HUDEP-2 (cell line): ENCODE measurements around the gene MCHR1.
"Not testable (repeated sequence)": the region's sequence is repeated elsewhere in the genome, so short reads cannot be mapped to it uniquely, and the experiment has no call there.

Source experiments
- DNase-seq, 76 experiments: peaks; one replicate each; lab custom pipeline; 2025; ENCODE audit not compliant: unreplicated experiment in 76 of 76; lab: John Stamatoyannopoulos, UW

MCHR1 gene

DNA sequence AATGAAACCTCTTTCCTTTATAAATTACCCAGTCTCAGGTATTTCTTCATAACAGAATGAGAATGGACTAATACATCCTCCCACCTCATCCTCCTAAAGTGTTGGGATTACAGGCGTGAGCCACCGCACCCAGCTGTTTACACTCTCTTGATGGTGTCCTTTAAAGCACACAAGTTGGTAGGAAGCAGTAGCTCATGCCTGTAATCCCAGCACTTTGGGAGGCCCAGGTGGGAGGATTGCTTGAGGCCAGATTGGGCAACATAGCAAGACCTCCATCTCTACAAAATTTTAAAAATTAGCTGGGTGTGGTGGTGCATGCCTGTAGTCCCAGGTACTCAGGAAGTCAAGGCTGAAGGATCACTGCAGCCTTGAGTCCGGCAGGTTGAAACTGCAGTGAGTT, 23.3 kb upstream of the MCHR1 start:
- not testable (repeated sequence) for DNase-seq

DNA sequence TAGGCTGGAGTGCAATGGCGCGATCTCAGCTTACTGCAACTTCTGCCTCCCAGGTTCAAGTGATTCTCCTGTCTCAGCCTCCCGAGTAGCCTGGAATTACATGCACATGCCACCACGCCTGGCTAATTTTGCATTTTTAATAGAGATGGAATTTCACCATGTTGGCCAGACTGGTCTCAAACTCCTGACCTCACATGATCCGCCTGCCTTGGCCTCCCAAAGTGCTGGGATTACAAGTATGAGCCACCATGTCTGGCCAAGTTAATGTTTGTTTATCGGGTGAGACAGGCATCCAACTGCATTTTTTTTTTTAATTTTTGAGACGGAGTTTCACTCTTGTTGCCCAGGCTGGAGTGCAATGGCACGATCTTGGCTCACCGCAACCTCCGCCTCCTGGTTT, 22.6 kb upstream of the MCHR1 start:
- DNase-seq, result not testable (repeated sequence)

DNA sequence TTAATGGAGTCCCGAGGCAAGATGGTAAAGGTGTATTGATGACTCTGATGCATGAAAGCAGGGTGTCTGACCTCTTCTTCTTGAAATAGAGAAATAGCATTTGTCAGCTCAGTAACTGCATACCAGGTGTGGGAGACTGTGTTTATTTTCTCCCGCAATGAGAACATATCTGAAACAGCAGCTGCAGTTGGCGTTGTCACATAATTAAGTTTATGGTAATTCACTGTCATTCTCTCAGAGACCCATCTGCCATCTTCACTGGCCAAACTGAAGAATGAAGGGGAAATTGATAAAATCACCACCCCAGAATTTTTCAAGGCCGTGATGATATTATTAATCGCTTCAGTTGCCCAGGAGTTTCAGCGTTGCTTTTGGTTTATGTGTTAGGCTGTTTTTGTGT, 20.1 kb upstream of the MCHR1 start:
- no peak for DNase-seq

DNA sequence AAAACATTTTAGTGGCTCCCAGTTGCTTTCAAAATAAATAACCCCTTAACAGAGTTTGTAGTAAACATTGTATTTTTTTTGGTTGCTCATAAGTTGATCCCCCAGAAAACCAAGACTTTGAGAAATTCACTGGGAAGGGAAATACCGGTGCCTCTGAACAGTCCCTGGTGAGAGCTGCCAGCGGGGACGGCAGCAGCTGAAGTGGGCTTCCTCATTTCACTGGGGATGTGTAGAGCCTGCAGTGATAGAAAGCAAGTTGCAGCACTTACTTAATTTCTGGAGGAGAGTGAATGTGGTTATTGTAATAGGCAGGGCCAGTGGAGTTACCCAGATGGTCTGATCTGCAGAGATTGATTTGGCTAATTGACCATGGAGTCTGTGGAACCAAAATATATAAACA, 18.6 kb upstream of the MCHR1 start:
- no peak for DNase-seq

DNA sequence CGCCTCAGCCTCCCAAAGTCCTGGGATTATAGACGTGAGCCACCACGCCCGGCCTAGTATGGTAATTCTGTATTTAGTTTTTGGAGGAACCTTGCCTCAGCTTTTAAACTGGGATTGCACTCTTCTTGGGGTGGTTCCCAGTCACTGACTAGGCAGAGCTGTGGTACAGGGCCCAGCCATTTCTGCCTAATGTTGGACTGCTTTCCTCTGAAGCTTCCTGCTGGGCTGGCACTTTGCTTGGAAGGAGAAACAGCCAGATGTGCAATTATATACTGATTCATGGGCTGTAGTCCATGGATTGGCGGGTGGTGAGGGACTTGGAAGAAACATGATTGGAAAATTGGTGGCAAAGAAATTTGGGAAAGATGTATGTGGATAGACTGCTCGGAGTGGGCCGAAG, 17.6 kb upstream of the MCHR1 start:
- DNase-seq, result no peak

DNA sequence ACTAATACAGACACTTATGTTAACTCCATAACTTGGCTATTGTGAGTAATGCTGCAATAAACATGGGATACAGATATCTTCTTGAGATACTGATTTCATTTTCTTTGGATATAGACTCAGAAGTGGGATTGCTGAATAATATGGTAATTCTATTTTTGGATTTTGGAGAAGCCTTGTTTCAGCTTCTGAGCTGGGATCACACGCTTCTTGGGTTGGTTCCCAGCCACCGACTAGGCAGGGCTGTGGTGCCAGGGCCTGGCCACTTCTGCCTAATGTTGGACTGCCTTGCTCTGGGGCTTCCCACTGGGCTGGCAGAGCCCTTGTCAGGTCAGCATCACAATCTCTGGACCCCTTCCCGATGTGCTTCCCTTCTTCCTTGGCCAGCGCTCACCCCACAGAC, 14.0 kb upstream of the MCHR1 start:
- DNase-seq, result no peak

DNA sequence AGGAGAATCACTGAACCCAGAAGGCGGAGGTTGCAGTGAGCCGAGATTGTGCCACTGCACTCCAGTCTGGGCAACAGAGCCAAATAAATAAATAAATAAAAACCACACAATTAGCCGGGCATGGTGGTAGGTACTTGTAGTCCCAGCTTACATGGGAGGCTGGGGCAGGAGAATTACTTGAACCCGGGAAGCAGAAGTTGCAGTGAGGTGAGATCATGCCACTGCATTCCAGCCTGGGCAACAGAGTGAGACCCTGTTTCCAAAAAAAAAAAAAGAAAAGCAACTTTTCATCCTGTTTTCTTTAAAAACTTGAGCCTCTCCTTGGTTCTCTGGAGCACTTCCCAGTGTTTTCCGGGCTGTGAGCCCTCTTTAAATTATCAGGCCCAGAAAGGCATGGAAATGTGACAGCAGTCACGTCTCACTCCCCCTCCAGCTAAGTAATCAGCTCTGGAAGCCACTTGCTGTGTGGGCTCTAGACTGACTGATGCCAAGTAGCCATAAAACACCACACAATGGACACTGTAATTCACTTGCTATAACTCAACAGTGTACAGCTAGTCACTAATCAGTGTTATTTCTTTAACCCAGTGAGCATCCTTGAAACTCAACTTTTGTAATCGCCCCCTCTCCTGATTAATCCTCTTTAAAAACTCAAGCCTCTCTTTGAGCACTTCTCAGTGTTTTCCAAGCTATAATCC, 13.0 kb upstream of the MCHR1 start:
- DNase-seq, result peak in 1 of 76 experiments; percentile 2

DNA sequence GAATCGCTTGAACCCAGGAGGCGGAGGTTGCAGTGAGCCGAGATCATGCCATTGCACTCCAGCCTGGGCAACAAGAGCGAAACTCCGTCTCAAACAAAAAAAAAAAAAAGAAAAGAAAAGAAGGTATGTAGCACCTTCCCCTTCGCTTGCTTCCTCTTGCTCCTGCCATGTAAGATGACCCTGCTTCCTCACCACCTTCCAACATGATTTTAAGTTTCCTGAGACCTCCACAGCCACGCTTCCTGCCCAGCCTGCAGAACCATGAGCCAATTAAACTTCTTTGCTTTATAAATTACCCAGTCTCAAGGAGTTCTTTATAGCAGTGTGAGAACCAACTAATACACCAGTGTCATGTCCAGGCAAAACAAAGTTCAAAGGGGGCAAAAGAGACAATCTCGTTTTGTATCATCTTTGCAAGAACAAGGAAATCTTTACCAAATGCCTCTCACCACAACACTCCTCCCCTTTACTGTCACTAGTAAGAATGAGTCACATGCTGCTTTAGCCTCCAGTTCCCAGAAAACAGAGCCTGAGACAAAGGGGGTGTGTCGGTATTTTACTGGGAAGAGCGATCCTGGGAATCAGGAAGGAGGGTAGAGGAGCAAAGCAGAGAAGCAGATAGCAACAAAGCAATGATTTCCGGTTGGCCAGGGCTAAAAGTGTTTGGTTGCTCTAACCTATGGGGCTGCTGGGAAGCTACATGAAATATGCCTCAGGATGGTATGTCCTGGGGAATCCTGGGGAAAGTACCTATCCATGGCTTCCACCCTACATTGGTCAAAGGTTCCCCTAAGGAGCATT, 10.5 kb upstream of the MCHR1 start:
- DNase-seq, result no peak

DNA sequence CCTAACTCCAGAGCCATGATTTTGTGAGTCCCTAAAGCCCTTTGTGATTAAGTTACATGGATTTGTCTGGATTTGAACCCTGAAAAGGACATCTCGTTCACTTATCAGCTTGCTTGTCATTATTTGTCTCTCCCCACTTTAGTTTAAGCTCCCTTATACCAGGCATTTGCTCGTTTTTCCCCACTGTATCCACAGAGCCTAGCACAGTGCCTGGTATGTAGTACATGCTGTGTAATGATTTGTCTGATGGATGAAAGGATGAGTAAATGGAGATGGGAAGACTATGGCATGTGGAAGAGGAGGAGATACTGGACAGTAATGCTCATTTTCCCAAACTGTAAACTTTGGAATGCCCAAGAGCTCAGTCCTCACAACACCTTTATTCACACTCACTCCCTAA, 9.2 kb upstream of the MCHR1 start:
- no peak for DNase-seq

DNA sequence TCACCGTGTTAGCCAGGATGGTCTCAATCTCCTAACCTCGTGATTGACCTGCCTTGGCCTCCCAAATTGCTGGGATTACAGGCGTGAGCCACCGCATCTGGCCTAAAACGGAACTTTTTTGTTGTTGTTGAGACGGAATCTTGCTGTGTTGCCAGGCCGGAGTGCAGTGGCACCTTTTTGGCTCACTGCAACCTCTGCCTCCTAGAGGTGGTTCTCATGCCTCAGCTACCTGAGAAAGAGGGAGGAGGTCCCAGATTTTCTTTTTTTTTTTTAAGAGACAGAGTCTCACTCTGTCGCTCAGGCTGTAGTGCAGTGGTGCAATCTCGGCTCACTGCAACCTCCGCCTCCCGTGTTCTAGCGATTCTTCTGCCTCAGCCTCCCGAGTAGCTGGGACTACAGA, 7.9 kb upstream of the MCHR1 start:
- DNase-seq, result no peak

DNA sequence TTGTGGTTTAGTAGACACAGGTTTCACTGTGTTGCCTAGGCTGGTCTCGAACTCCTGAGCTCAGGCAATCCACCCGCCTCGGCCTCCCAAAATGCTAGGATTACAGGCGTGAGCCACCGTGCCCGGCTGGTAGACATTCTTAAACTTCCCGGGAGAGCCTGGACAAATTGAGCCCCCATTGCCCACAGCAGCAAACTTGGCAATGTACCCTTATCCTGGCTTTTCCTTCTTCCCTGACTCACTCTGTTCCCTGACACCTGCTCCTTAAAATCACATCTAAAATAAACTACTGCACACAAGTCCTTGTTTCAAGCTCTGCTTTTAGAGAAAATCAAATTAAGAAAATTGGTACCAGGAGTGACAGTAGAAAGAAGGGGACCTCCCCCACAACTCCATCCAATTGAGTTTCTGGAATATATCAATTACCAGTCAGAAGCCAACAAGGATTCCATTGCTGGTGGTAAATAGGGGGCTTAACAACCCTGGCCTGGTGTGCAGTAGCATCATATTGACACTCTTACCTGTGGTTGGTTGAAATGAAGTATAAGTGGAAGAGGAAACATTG, 7.4 kb upstream of the MCHR1 start:
- no peak for DNase-seq

DNA sequence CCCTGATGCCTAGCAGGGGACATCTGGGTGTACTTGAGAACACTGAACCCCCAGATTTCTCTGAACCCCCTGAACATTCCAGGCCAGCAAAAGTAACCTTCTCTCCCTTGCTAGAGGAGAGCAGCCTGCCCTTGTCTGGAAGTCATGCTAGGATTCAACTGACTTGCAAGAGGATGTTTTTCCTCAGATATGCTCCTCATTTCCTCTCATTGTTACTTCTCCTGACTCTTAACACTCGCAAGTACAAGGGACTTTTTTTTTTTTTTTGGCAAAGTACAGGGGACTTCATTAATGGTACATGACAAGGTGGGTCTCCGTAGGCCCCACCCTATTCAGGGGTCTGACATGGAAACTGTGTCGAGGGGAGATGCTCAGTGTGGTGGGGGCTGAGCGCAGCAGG, 6.3 kb upstream of the MCHR1 start:
- no peak for DNase-seq

DNA sequence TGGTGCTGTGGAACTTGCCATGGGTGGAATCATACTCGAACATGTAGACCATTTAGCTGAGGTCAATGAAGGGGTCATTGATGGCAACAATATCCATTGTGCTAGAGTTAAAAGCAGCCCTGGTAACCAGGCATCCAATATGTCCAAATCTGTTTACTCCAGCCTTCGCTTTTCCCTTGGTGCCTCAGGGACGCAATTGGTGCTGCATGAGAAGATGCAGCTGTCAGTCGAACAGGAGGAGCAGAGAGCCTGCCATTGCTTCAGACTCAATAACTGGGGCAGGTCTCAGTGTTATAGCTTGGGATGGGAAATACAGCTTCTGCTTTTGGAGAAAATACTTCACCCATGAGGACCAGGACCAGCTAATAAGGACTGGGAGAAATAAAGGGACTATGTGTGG, 5.0 kb upstream of the MCHR1 start:
- DNase-seq, result no peak

DNA sequence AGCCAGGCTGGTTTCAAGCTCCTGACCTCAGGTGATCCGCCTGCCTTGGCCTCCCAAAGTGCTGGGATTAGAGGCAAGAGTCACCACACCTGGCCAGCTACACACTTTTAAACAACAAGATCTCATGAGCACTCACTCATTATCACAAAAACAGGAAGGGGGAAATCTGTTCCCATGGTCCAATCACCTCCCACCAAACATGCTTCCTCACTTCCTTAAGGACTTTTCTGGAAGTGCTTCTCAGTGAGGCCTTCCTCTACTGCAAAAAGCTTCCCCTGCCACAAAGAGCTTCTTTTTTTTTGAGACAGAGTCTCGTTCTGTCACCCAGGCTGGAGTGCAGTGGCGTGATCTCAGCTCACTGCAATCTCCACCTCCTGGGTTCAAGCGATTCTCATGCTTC, 3.1 kb upstream of the MCHR1 start:
- DNase-seq, result not testable (repeated sequence)

DNA sequence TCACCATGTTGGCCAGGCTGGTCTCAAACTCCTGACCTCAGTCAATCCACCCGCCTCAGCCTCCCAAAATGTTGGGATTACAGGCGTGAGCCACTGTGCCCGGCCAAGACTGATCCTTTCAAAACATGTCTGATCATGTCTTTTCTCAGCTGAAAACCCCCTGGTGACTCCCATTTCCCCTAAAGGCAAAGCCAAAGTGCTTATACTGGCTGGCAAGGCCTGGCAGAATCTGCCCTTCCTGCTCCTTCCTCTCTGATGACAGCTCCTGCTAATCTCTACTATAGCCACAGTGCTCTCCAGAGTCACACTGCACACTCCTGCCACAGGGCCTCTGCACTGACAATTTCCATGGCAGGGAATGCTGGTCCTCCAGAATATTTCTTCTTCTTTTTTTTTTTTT, 2.6 kb upstream of the MCHR1 start:
- DNase-seq, result no peak

DNA sequence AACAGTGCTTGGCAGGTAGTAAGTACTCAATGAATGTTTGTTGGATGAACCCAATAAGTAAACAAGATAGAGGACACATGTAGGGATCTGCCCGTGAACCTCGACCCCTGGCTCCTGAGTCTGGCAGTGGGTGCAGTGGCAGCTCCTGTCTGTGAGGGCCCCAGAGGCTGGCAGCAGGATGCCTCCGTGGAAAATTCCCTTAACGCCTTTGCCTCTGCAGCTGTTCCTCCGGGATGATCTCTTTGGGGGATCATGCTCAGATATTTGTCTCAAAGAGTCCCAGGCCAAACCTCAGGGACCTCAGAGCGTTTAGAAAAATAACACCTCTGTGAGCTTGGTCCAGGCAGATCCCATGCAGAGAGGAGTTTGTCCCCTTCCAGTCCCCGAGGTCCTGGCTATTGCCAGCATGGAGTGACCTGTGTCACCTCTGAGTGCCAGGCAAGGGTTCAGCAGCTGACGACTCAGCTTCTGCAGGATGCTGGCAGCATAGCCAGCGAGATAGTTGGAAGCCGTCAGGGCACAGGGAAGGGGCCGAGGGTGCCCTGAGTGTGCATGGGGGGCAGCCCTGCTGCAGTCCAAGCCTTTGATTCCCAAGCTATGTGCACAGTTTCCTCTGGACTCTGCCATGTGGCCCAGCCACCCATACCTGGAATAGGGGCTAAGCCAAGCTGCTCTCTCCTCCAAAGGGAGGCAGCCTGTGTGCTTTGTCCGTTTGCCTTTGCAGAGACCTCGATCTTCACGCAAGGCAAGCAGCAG, 613 bp upstream of the MCHR1 start:
- no peak for DNase-seq

DNA sequence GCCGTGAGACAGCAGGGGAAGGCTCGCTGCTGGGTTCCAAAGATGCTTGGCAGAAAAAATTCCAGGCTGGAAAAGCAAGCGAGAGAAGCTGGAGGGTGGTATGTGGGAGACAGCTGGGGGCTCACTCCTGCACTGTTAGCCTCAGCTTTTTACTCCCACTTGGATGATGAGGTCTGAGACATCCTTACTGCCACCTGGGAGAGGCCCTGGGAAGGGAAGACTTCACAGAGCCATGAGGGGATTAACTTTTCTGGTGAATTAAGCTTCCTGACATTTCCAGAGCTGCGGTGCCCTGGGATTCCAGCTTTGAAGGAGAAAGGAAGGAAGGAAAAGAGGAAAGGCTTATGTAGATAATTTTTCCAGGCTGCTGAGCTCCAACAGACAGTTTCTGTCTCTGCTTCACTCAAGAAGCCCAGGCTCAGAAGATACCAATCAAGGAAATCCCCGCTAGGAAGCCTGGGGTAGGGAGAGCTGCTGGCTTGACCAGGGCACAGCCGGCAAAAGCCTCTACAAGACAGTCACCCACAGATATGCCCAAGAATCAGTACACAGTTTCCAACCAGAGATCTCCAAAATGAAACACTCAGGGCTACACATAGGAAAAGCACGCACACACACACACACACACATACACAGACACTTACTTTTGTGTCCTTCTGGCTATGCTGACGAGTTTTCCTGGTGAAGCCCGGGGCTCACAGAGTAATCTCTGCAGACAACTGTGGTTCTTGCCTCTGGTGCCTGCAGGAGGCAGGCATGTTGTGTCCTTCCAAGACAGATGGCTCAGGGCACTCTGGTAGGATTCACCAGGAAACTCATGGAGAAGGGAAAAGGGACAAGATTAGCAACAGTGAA, 907 bp downstream of the MCHR1 start:
- DNase-seq, result no peak

DNA sequence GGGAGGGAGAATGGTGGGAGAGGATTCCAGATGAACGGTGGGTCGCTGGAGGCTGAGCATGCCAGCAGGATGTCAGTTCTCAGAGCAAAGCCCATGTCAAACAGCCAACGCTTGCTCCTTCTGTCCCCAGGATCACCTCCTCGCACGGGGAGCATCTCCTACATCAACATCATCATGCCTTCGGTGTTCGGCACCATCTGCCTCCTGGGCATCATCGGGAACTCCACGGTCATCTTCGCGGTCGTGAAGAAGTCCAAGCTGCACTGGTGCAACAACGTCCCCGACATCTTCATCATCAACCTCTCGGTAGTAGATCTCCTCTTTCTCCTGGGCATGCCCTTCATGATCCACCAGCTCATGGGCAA, 1.5 kb downstream of the MCHR1 start:
- no peak for DNase-seq

DNA sequence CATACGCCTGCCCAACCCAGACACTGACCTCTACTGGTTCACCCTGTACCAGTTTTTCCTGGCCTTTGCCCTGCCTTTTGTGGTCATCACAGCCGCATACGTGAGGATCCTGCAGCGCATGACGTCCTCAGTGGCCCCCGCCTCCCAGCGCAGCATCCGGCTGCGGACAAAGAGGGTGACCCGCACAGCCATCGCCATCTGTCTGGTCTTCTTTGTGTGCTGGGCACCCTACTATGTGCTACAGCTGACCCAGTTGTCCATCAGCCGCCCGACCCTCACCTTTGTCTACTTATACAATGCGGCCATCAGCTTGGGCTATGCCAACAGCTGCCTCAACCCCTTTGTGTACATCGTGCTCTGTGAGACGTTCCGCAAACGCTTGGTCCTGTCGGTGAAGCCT, 2.2 kb downstream of the MCHR1 start:
- no peak for DNase-seq

DNA sequence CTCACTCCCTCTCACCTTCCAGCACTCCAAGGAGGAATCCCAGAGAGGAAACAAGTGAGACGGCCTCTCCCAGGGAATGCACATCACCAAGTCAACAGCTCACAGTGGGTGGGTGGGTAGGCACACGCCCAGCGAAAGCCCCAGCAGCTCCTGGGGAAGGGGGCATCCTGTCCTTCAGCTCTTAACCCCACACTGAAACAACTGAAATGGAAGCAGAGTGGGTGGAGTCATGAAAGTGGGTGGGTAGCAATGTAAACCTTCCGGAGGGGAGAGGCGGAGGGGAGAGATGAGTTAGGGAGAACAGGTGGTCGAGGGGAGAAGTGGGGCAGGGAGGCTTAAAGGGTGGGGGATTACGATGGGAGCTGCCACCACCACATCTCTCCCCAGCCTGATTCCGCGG, 5.4 kb downstream of the MCHR1 start:
- no peak for DNase-seq

DNA sequence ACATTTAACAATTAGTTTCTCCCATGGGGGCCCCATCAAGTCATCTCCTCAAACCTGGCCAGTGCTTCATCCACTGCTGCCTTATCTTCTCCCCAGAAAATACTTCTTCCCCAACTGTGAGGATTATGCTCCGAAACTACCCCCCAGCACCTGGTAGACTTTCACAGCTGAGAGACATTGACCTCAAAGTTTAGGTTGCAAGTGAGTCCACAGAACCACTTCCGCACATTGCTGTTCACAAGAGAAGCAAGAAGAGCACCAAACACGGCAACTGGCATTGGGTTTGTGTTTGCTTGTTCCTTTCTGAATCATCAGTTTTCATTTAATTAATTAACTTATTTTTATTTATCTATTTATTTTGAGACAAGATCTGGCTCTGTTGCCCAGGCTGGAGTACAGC, 6.1 kb downstream of the MCHR1 start:
- no peak for DNase-seq
